Muscle layer of colon (tissue), 2 donors: ENCODE data around the gene MAJIN.

Experiments used
- H3K27ac ChIP-seq: one replicate; pipeline ENCODE4 v1.7.0; 2013; ENCODE audit warnings: low read depth, mild to moderate bottlenecking, low read length, moderate library complexity
- H3K27me3 ChIP-seq, 2 donors: one replicate each; pipeline ENCODE4 v1.7.0; 2013; ENCODE audit warnings: low read length in 2 of 2, mild to moderate bottlenecking in 2 of 2; ENCODE audit not compliant: insufficient read depth in 2 of 2, control insufficient read depth in 1 of 2
- H3K36me3 ChIP-seq: one replicate; pipeline ENCODE4 v1.7.0; 2013; ENCODE audit warnings: mild to moderate bottlenecking, low read length; ENCODE audit not compliant: insufficient read depth
- H3K4me1 ChIP-seq: one replicate; pipeline ENCODE4 v1.7.0; 2013; ENCODE audit warnings: mild to moderate bottlenecking, low read length; ENCODE audit not compliant: insufficient read depth
- H3K4me3 ChIP-seq, 2 donors: one replicate each; pipeline ENCODE4 v1.7.0; 2013; ENCODE audit warnings: low read length in 2 of 2, low read depth in 1 of 2, mild to moderate bottlenecking in 1 of 2, moderate library complexity in 1 of 2
- H3K9ac ChIP-seq: one replicate; pipeline ENCODE4 v1.7.0; 2013; ENCODE audit warnings: low read length
- H3K9me3 ChIP-seq: one replicate; pipeline ENCODE4 v1.7.0; 2013; ENCODE audit warnings: mild to moderate bottlenecking, low read length
- donor health status: abdominal sarcoma.
- donor health status: Adenocarcinoma of cecum.

The MAJIN gene

GRCh38 chr11:64971421-64972233 is at the start of gene MAJIN:
MAJIN (minus strand) TSS chr11:64972108; CDS start chr11:64959405, 12,703 bp downstream.
- H3K36me3 ChIP-seq, result no peaks in the 10 kb centered on the region
- no peaks in the 10 kb centered on the region for H3K27me3 ChIP-seq
- no peak within 1 kb of the TSS for H3K9ac ChIP-seq
- H3K4me1 ChIP-seq, result no peaks in the 10 kb centered on the region
- no peaks in the 10 kb centered on the region for H3K9me3 ChIP-seq
- H3K27ac ChIP-seq, result no peak within 1 kb of the TSS
- peak within 1 kb of the TSS; percentile 36 to 58 for H3K4me3 ChIP-seq

GRCh38 chr11:65021509-65021908 is 49.6 kb upstream of the MAJIN start:
- Histone ChIP-seq H3K9ac (no peak overlapping the region), H3K4me1 (peaks cover under 1% of the 10 kb centered on the region), H3K36me3 (peaks cover 32% of the 10 kb centered on the region), H3K27ac (no peak overlapping the region), H3K4me3 (no peak overlapping the region), H3K9me3 (no peaks in the 10 kb centered on the region), H3K27me3 (no peaks in the 10 kb centered on the region)

GRCh38 chr11:65021003-65021402 is 49.1 kb upstream of the MAJIN start:
- Histone ChIP-seq H3K9me3 (no peaks in the 10 kb centered on the region), H3K27ac (no peak overlapping the region), H3K27me3 (no peaks in the 10 kb centered on the region), H3K4me1 (no peaks in the 10 kb centered on the region), H3K36me3 (peaks cover 32% of the 10 kb centered on the region), H3K9ac (no peak overlapping the region), H3K4me3 (no peak overlapping the region)

- H3K27ac ChIP-seq, result no peak overlapping the region
- H3K27me3 ChIP-seq, result no peaks in the 10 kb centered on the region
- no peak overlapping the region for H3K9ac ChIP-seq
- H3K36me3 ChIP-seq, result peaks cover 32% of the 10 kb centered on the region
- no peak overlapping the region for H3K4me3 ChIP-seq
- H3K9me3 ChIP-seq, result no peaks in the 10 kb centered on the region
- peaks cover 6% of the 10 kb centered on the region for H3K4me1 ChIP-seq
Measured at GRCh38 chr11:65019824-65020223, 47.9 kb upstream of the MAJIN start.

- H3K27ac ChIP-seq, result no peak overlapping the region
- no peaks in the 10 kb centered on the region for H3K27me3 ChIP-seq
- H3K36me3 ChIP-seq, result peaks cover 32% of the 10 kb centered on the region
- no peak overlapping the region for H3K4me3 ChIP-seq
- H3K4me1 ChIP-seq, result peaks cover 11% of the 10 kb centered on the region
- H3K9ac ChIP-seq, result no peak overlapping the region
- no peaks in the 10 kb centered on the region for H3K9me3 ChIP-seq
Measured at GRCh38 chr11:65017937-65018336, 46.0 kb upstream of the MAJIN start.

GRCh38 chr11:65016705-65017104 is 44.8 kb upstream of the MAJIN start:
- peaks cover 13% of the 10 kb centered on the region for H3K4me1 ChIP-seq
- no peak overlapping the region for H3K9ac ChIP-seq
- H3K27ac ChIP-seq, result no peak overlapping the region
- no peaks in the 10 kb centered on the region for H3K27me3 ChIP-seq
- H3K9me3 ChIP-seq, result no peaks in the 10 kb centered on the region
- peaks cover 27% of the 10 kb centered on the region for H3K36me3 ChIP-seq
- no peak overlapping the region for H3K4me3 ChIP-seq

GRCh38 chr11:65014726-65015227 is 42.9 kb upstream of the MAJIN start:
- Histone ChIP-seq H3K4me1 (peaks cover 13% of the 10 kb centered on the region), H3K27me3 (no peaks in the 10 kb centered on the region), H3K9ac (peak overlapping the region; percentile 39), H3K27ac (peak overlapping the region; percentile 99), H3K9me3 (no peaks in the 10 kb centered on the region), H3K4me3 (peak overlapping the region; percentile 82 to 92), H3K36me3 (peaks cover 16% of the 10 kb centered on the region)

- Histone ChIP-seq H3K36me3 (peaks cover 13% of the 10 kb centered on the region), H3K4me3 (peak within 1 kb of the TSS; percentile 82 to 92), H3K9ac (peak within 1 kb of the TSS; percentile 93), H3K4me1 (peaks cover 13% of the 10 kb centered on the region), H3K27me3 (no peaks in the 10 kb centered on the region), H3K9me3 (no peaks in the 10 kb centered on the region), H3K27ac (peak within 1 kb of the TSS; percentile 99)
Measured at GRCh38 chr11:65013888-65014725, 42.2 kb upstream of the MAJIN start, which contains the start of gene ARL2. ARL2 (plus strand) TSS chr11:65014160; CDS start chr11:65014208, 48 bp downstream.

GRCh38 chr11:65013130-65013887 is 41.4 kb upstream of the MAJIN start:
- Histone ChIP-seq H3K9me3 (no peaks in the 10 kb centered on the region), H3K36me3 (peaks cover 8% of the 10 kb centered on the region), H3K4me3 (peak overlapping the region; percentile 82 to 92), H3K27ac (peak overlapping the region; percentile 99), H3K4me1 (peaks cover 13% of the 10 kb centered on the region), H3K9ac (peak overlapping the region; percentile 93), H3K27me3 (no peaks in the 10 kb centered on the region)

GRCh38 chr11:65008873-65009272 is 37.0 kb upstream of the MAJIN start:
- Histone ChIP-seq H3K36me3 (no peaks in the 10 kb centered on the region), H3K9ac (no peak overlapping the region), H3K27me3 (no peaks in the 10 kb centered on the region), H3K9me3 (no peaks in the 10 kb centered on the region), H3K4me3 (no peak overlapping the region), H3K27ac (no peak overlapping the region), H3K4me1 (peaks cover 8% of the 10 kb centered on the region)

- no peaks in the 10 kb centered on the region for H3K36me3 ChIP-seq
Measured at GRCh38 chr11:65008016-65008415, 36.1 kb upstream of the MAJIN start.

More at GRCh38 chr11:65008016-65008415, 36.1 kb upstream of the MAJIN start:
- H3K27me3 ChIP-seq, result no peaks in the 10 kb centered on the region
- H3K4me3 ChIP-seq, result no peak overlapping the region
- no peak overlapping the region for H3K27ac ChIP-seq
- H3K4me1 ChIP-seq, result peaks cover 3% of the 10 kb centered on the region
- no peaks in the 10 kb centered on the region for H3K9me3 ChIP-seq
- no peak overlapping the region for H3K9ac ChIP-seq
